Neural crest cell (in vitro differentiated cells): ENCODE data around the gene CDH13. TPM values are rescaled to one million over a fixed set of nuclear protein-coding genes. Genes with fewer than 3 reads are reported as not detected.

Experiments used
- DNase-seq: peaks from one replicate; pipeline ENCODE4 v3.0.0; 2021; ENCODE audit warnings: low read depth, mixed read lengths, low spot score
- H3K27ac Mint-ChIP-seq: one replicate; pipeline ENCODE4 v1.8.0; 2021; ENCODE audit warnings: mild to moderate bottlenecking, mixed read lengths; ENCODE audit not compliant: unreplicated experiment
- H3K27me3 Mint-ChIP-seq: 2 replicates; pipeline ENCODE4 v1.8.0; 2021; ENCODE audit warnings: low read depth, mild to moderate bottlenecking, mixed read lengths
- H3K36me3 Mint-ChIP-seq: 2 replicates; pipeline ENCODE4 v1.8.0; 2021; ENCODE audit warnings: low read depth, mild to moderate bottlenecking, mixed read lengths
- H3K4me1 Mint-ChIP-seq: 2 replicates; pipeline ENCODE4 v1.8.0; 2021; ENCODE audit warnings: mixed read lengths
- H3K4me3 Mint-ChIP-seq: one replicate; pipeline ENCODE4 v1.8.0; 2021; ENCODE audit warnings: mild to moderate bottlenecking, mixed read lengths
- H3K9me3 Mint-ChIP-seq: 2 replicates; pipeline ENCODE4 v1.8.0; 2021; ENCODE audit warnings: mixed read lengths
- CTCF ChIP-seq: fragments of 200-600 bp; sonication (generic); conservative IDR thresholded peaks from 2 replicates; pipeline ENCODE4 v1.5.0; 2021; ENCODE audit warnings: antibody characterized with exemption, mild to moderate bottlenecking
- total RNA-seq: library from RNA; stranded (reverse); gene quantifications from 2 replicates; pipeline ENCODE4 v1.2.1, GENCODE V29; 2021

The CDH13 gene
- total RNA-seq, 1 donor from 2014 or later = 1.1 TPM

GRCh38 chr16:83224642-83225041, 597.9 kb downstream of the CDH13 start:
- no peak for TF ChIP-seq CTCF
- DNase-seq = no peak
- H3K36me3 Mint-ChIP-seq = no peaks in the 10 kb centered on the region
- no peak overlapping the region for H3K4me3 Mint-ChIP-seq
- peaks cover 11% of the 10 kb centered on the region for H3K4me1 Mint-ChIP-seq
- H3K27me3 Mint-ChIP-seq = peaks cover 23% of the 10 kb centered on the region
- H3K27ac Mint-ChIP-seq = no peak overlapping the region
- no peaks in the 10 kb centered on the region for H3K9me3 Mint-ChIP-seq

GRCh38 chr16:83227336-83227735, 600.6 kb downstream of the CDH13 start:
- H3K27ac Mint-ChIP-seq = no peak overlapping the region
- TF ChIP-seq CTCF = no peak
- no peak for DNase-seq
- H3K4me3 Mint-ChIP-seq = no peak overlapping the region
- peaks cover 23% of the 10 kb centered on the region for H3K27me3 Mint-ChIP-seq
- H3K9me3 Mint-ChIP-seq = peaks cover 3% of the 10 kb centered on the region
- H3K36me3 Mint-ChIP-seq = no peaks in the 10 kb centered on the region
- peaks cover 27% of the 10 kb centered on the region for H3K4me1 Mint-ChIP-seq

- DNase-seq = no peak
- H3K27me3 Mint-ChIP-seq = peaks cover 11% of the 10 kb centered on the region
- H3K4me3 Mint-ChIP-seq = no peak overlapping the region
- peaks cover 30% of the 10 kb centered on the region for H3K4me1 Mint-ChIP-seq
- no peaks in the 10 kb centered on the region for H3K36me3 Mint-ChIP-seq
- no peak for TF ChIP-seq CTCF
- H3K27ac Mint-ChIP-seq = no peak overlapping the region
- H3K9me3 Mint-ChIP-seq = peaks cover 5% of the 10 kb centered on the region
These were observed 605.0 kb downstream of the CDH13 start for GRCh38 chr16:83231729-83232128.

GRCh38 chr16:83233153-83233552, 606.4 kb downstream of the CDH13 start:
- Mint-ChIP-seq H3K4me3 (no peak overlapping the region), H3K27me3 (peaks cover 7% of the 10 kb centered on the region), H3K9me3 (peaks cover 5% of the 10 kb centered on the region), H3K4me1 (peaks cover 30% of the 10 kb centered on the region), H3K27ac (no peak overlapping the region), H3K36me3 (no peaks in the 10 kb centered on the region)
- no peak for TF ChIP-seq CTCF
- no peak for DNase-seq

GRCh38 chr16:83238949-83239691, 612.4 kb downstream of the CDH13 start:
- no peak for TF ChIP-seq CTCF
- H3K4me1 Mint-ChIP-seq = no peaks in the 10 kb centered on the region
- H3K36me3 Mint-ChIP-seq = peaks cover 2% of the 10 kb centered on the region
- H3K9me3 Mint-ChIP-seq = peaks cover 3% of the 10 kb centered on the region
- DNase-seq = no peak
- no peak overlapping the region for H3K27ac Mint-ChIP-seq
- H3K27me3 Mint-ChIP-seq = peaks cover 2% of the 10 kb centered on the region
- no peak overlapping the region for H3K4me3 Mint-ChIP-seq
